KMS-11 (cell line): ENCODE results near the gene EML4.
"Not testable (repeated sequence)": the region's sequence is repeated elsewhere in the genome, so short reads cannot be mapped to it uniquely, and the experiment has no call there.

Experiments used
- H2AFZ ChIP-seq: fragments of 200-600 bp; sonication (generic); 2 replicates; pipeline ENCODE4 v1.6.1; 2016; ENCODE audit warnings: antibody characterized with exemption, mixed run types, low read depth
- H3K27ac ChIP-seq: fragments of 200-600 bp; sonication (generic); 2 replicates; pipeline ENCODE4 v1.6.1; 2016; ENCODE audit warnings: mild to moderate bottlenecking, mixed run types
- H3K27me3 ChIP-seq: fragments of 200-600 bp; sonication (generic); 2 replicates; pipeline ENCODE4 v1.6.1; 2017; ENCODE audit warnings: mild to moderate bottlenecking, low read depth, mixed run types, moderate library complexity; ENCODE audit not compliant: insufficient read depth
- H3K36me3 ChIP-seq: fragments of 200-600 bp; sonication (generic); 2 replicates; pipeline ENCODE4 v1.6.1; 2017; ENCODE audit warnings: mild to moderate bottlenecking, mixed run types; ENCODE audit not compliant: insufficient read depth
- H3K4me1 ChIP-seq: fragments of 200-600 bp; sonication (generic); 2 replicates; pipeline ENCODE4 v1.6.1; 2016; ENCODE audit warnings: mild to moderate bottlenecking, low read depth, mixed run types; ENCODE audit not compliant: poor library complexity, severe bottlenecking
- H3K4me2 ChIP-seq: fragments of 200-600 bp; sonication (generic); 2 replicates; pipeline ENCODE4 v1.7.0; 2016; ENCODE audit warnings: mild to moderate bottlenecking, mixed run types
- H3K4me3 ChIP-seq: fragments of 200-600 bp; sonication (generic); IDR thresholded peaks from 2 replicates; pipeline ENCODE4 v1.6.1; 2017; ENCODE audit warnings: low read depth, low read length, mixed read lengths; ENCODE audit not compliant: insufficient read depth
- H3K79me2 ChIP-seq: fragments of 200-600 bp; sonication (generic); 2 replicates; pipeline ENCODE4 v1.6.1; 2016; ENCODE audit warnings: low read depth, mixed run types; ENCODE audit not compliant: insufficient read depth
- H3K9ac ChIP-seq: fragments of 200-600 bp; sonication (generic); 2 replicates; pipeline ENCODE4 v1.6.1; 2016; ENCODE audit warnings: mild to moderate bottlenecking, mixed run types
- H4K20me1 ChIP-seq: fragments of 200-600 bp; sonication (generic); 2 replicates; pipeline ENCODE4 v1.6.1; 2016; ENCODE audit warnings: mild to moderate bottlenecking, mixed run types; ENCODE audit not compliant: insufficient read depth
- CTCF ChIP-seq: fragments of 200-600 bp; sonication (generic); conservative IDR thresholded peaks from 2 replicates; pipeline ENCODE4 v1.6.1; 2017; ENCODE audit warnings: low read depth, mild to moderate bottlenecking, antibody characterized with exemption, low read length, moderate library complexity, mixed read lengths

The EML4 gene

DNA sequence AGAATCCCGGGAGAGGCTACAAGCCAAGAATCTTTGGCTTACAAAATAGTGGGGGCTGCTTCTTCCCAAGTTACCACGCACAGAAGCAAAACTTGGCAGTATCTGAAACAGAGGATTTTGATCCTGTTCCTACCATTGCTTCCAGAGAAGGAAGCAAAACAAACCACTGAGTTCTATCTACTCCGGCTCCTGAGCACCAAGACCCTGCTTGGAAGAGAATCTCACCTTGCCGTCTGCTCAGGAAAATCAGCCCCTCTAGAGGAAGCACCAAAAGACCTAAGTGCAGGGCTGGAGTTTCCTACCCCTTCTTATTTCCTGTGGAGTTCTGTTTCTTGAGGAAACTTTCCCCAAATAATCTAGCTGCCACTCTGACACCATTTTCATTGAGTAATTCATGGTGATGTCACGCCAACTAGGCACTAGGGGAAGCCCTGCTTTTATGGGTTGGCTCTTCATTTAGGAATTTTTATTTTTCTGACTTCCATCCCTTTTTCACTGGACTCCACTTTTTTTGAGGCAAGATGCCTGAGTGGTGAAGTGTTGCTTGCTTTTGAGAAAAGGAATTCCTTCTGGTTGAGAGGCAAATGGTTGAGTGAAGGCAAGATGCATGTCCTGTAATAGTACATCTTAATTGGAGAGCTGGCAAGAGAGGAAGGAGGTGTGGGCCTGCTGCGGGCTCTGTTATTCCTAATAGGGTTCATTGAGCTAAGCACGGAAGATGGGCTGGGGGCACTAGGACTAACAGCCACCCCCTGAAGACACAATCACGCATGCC is 36.8 kb upstream of the EML4 start:
- Histone ChIP-seq H3K4me2 (no peak overlapping the region), H2AFZ (no peak overlapping the region), H3K27me3 (no peaks in the 10 kb centered on the region), H3K9ac (no peak overlapping the region), H3K4me3 (no peak overlapping the region), H4K20me1 (no peaks in the 10 kb centered on the region), H3K4me1 (peaks cover 39% of the 10 kb centered on the region), H3K36me3 (no peaks in the 10 kb centered on the region), H3K27ac (no peak overlapping the region), H3K79me2 (no peaks in the 10 kb centered on the region)
- TF ChIP-seq CTCF, result no peak

GRCh38 chr2:42132966-42133641 is 36.0 kb upstream of the EML4 start:
- Histone ChIP-seq H3K79me2 (no peaks in the 10 kb centered on the region), H3K36me3 (no peaks in the 10 kb centered on the region), H3K27ac (no peak overlapping the region), H3K4me3 (no peak overlapping the region), H4K20me1 (no peaks in the 10 kb centered on the region), H3K4me1 (peaks cover 32% of the 10 kb centered on the region), H3K4me2 (no peak overlapping the region), H3K27me3 (no peaks in the 10 kb centered on the region), H2AFZ (no peak overlapping the region), H3K9ac (no peak overlapping the region)
- TF ChIP-seq CTCF, result no peak

DNA sequence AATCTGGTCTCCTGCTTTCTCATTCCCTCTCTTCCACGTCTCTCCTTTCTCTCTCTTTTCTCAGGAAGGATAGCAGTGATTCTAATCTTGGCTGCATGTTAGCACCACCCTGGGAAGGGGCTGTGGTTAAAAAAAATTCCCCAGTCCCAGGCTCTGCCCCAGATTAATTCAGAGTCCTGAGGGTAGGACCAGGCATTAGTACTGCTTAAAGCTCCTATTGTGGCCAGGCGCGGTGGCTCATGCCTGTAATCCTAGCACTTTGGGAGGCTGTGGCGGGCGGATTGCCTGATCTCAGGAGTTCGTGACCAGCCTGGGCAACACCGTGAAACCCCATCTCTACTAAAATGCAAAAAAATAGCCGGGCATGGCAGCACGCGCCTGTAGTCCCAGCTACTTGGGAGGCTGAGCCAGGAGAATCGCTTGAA is 35.4 kb upstream of the EML4 start:
- Histone ChIP-seq H3K36me3 (no peaks in the 10 kb centered on the region), H2AFZ (no peak overlapping the region), H3K4me1 (peaks cover 25% of the 10 kb centered on the region), H4K20me1 (no peaks in the 10 kb centered on the region), H3K27me3 (no peaks in the 10 kb centered on the region), H3K27ac (no peak overlapping the region), H3K79me2 (no peaks in the 10 kb centered on the region), H3K9ac (no peak overlapping the region), H3K4me2 (no peak overlapping the region), H3K4me3 (no peak overlapping the region)
- TF ChIP-seq CTCF, result no peak

- not testable (repeated sequence) for H3K9ac ChIP-seq, H3K27me3 ChIP-seq, H3K4me2 ChIP-seq, H3K4me3 ChIP-seq, H3K79me2 ChIP-seq, H2AFZ ChIP-seq, H3K27ac ChIP-seq, H3K36me3 ChIP-seq, H4K20me1 ChIP-seq
- peaks cover 18% of the 10 kb centered on the region for H3K4me1 ChIP-seq
Observed at GRCh38 chr2:42134401-42134932, 34.7 kb upstream of the EML4 start.
